ENCODE results near the gene SLC35A2. TPM values are rescaled to one million over a fixed set of nuclear protein-coding genes. Genes with fewer than 3 reads are reported as not detected.

Gene SLC35A2
- total RNA-seq, 2 donors from 2014 or later, result 29.7 to 39.0 TPM

- H3K36me3 ChIP-seq, result no peaks in the 10 kb centered on the region
- H3K27me3 ChIP-seq (replicated peaks; ENCODE audit: insufficient read depth), result no peaks in the 10 kb centered on the region
- H3K4me1 ChIP-seq (replicated peaks), result no peaks in the 10 kb centered on the region
- no peak for TF ChIP-seq POLR2A (IDR thresholded peaks at IDR 0.05)
- no peak for TF ChIP-seq POLR2AphosphoS5 (IDR thresholded peaks at IDR 0.05)
- TF ChIP-seq, protein P1, sequence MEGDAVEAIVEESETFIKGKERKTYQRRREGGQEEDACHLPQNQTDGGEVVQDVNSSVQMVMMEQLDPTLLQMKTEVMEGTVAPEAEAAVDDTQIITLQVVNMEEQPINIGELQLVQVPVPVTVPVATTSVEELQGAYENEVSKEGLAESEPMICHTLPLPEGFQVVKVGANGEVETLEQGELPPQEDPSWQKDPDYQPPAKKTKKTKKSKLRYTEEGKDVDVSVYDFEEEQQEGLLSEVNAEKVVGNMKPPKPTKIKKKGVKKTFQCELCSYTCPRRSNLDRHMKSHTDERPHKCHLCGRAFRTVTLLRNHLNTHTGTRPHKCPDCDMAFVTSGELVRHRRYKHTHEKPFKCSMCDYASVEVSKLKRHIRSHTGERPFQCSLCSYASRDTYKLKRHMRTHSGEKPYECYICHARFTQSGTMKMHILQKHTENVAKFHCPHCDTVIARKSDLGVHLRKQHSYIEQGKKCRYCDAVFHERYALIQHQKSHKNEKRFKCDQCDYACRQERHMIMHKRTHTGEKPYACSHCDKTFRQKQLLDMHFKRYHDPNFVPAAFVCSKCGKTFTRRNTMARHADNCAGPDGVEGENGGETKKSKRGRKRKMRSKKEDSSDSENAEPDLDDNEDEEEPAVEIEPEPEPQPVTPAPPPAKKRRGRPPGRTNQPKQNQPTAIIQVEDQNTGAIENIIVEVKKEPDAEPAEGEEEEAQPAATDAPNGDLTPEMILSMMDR (IDR thresholded peaks at IDR 0.05), result no peak
- H3K27ac ChIP-seq, result no peak overlapping the region
- no peak for DNase-seq (ENCODE audit: low spot score)
- intact Hi-C loops (cut with DNase I), result no loop called here
- no peaks in the 10 kb centered on the region for H3K9me3 ChIP-seq
- no peak overlapping the region for H3K4me3 ChIP-seq
- WGBS, result 100% methylated on average over 2 of the region's 2 CpGs
Observed at GRCh38 chrX:48940404-48940955, 29.0 kb upstream of the SLC35A2 start.

GRCh38 chrX:48939524-48940228 is 28.2 kb upstream of the SLC35A2 start:
- Histone ChIP-seq H3K4me3 (no peak overlapping the region), H3K27ac (no peak overlapping the region), H3K4me1 (replicated peaks) (no peaks in the 10 kb centered on the region), H3K36me3 (no peaks in the 10 kb centered on the region), H3K9me3 (no peaks in the 10 kb centered on the region), H3K27me3 (replicated peaks; ENCODE audit: insufficient read depth) (no peaks in the 10 kb centered on the region)
- TF ChIP-seq POLR2A (IDR thresholded peaks at IDR 0.05), result no peak
- no peak for TF ChIP-seq POLR2AphosphoS5 (IDR thresholded peaks at IDR 0.05)
- TF ChIP-seq, protein P1 (IDR thresholded peaks at IDR 0.05), result no peak
- 73% methylated on average over 3 of the region's 3 CpGs for WGBS
- DNase-seq (ENCODE audit: low spot score), result no peak
- intact Hi-C loops (cut with DNase I), result no loop called here

- Histone ChIP-seq H3K4me1 (replicated peaks) (no peaks in the 10 kb centered on the region), H3K9me3 (no peaks in the 10 kb centered on the region), H3K4me3 (no peak overlapping the region), H3K27ac (no peak overlapping the region), H3K36me3 (no peaks in the 10 kb centered on the region), H3K27me3 (replicated peaks; ENCODE audit: insufficient read depth) (no peaks in the 10 kb centered on the region)
- no peak for DNase-seq (ENCODE audit: low spot score)
- intact Hi-C loops (cut with DNase I), result no loop called here
- TF ChIP-seq POLR2A (IDR thresholded peaks at IDR 0.05) (no peak), POLR2AphosphoS5 (IDR thresholded peaks at IDR 0.05) (no peak)
- TF ChIP-seq, protein P1 (IDR thresholded peaks at IDR 0.05), result no peak
- WGBS, result 83% methylated on average over 1 of the region's 1 CpG
Observed at GRCh38 chrX:48938721-48939425, 27.4 kb upstream of the SLC35A2 start.

GRCh38 chrX:48937054-48937907 is 25.8 kb upstream of the SLC35A2 start:
- 42% methylated on average over 9 of the region's 9 CpGs for WGBS
- no peak overlapping the region for H3K27ac ChIP-seq
- H3K4me3 ChIP-seq, result no peak overlapping the region
- H3K27me3 ChIP-seq (replicated peaks; ENCODE audit: insufficient read depth), result no peaks in the 10 kb centered on the region
- peak; percentile 9 for DNase-seq (ENCODE audit: low spot score)
- H3K9me3 ChIP-seq, result no peaks in the 10 kb centered on the region
- TF ChIP-seq, protein P1 (IDR thresholded peaks at IDR 0.05), result no peak
- TF ChIP-seq POLR2A (IDR thresholded peaks at IDR 0.05) (no peak), POLR2AphosphoS5 (IDR thresholded peaks at IDR 0.05) (no peak)
- intact Hi-C loops (cut with DNase I), result no loop called here
- H3K4me1 ChIP-seq (replicated peaks), result no peaks in the 10 kb centered on the region
- no peaks in the 10 kb centered on the region for H3K36me3 ChIP-seq
